ENCODE measurements around the gene IGF2BP2. TPM values are rescaled to one million over a fixed set of nuclear protein-coding genes. Genes with fewer than 3 reads are reported as not detected.

The IGF2BP2 gene
- total and polyA plus RNA-seq, 2 donors from 2014 or later, result 7.7 to 26.9 TPM

- intact Hi-C loops (cut with DNase I), result no loop called here
- no peaks in the 10 kb centered on the region for H3K27me3 ChIP-seq (ENCODE audit: control insufficient read depth, insufficient read depth, low read length)
- H3K9ac ChIP-seq (ENCODE audit: low read length in 3 of 3), result no peak overlapping the region
- no peak overlapping the region for H3K4me3 ChIP-seq (ENCODE audit: low read length in 3 of 3)
- H3K4me1 ChIP-seq (ENCODE audit: control insufficient read depth in 2 of 3, insufficient read depth in 2 of 3, low read depth in 1 of 3, low read length in 3 of 3), result peaks cover 3 to 12% (median 7%) of the 10 kb centered on the region in 3 donors
- TF ChIP-seq CTCF (IDR thresholded peaks at IDR 0.05; ENCODE audit: borderline replicate concordance, extremely low read depth, insufficient read depth), result no peak
- DNase-seq (peak in 1 of 5 donors; percentile 23), FAIRE-seq (no peak)
- no peaks in the 10 kb centered on the region for H3K9me3 ChIP-seq (ENCODE audit: control insufficient read depth in 2 of 3, insufficient read depth in 1 of 3, low read length in 3 of 3)
- no peak overlapping the region for H3K27ac ChIP-seq (ENCODE audit: low read depth in 2 of 2, low read length in 2 of 2)
- no peaks in the 10 kb centered on the region for H3K36me3 ChIP-seq (ENCODE audit: control insufficient read depth in 2 of 3, insufficient read depth in 3 of 3, low read length in 3 of 3)
These were observed 107.7 kb downstream of the IGF2BP2 start for GRCh38 chr3:185717121-185717520.

GRCh38 chr3:185716436-185717108 lies 108.3 kb downstream of the IGF2BP2 start:
- Histone ChIP-seq H3K4me3 (ENCODE audit: low read length in 3 of 3) (no peak overlapping the region), H3K9me3 (ENCODE audit: control insufficient read depth in 2 of 3, insufficient read depth in 1 of 3, low read length in 3 of 3) (no peaks in the 10 kb centered on the region), H3K4me1 (ENCODE audit: control insufficient read depth in 2 of 3, insufficient read depth in 2 of 3, low read depth in 1 of 3, low read length in 3 of 3) (peaks cover 3 to 17% (median 7%) of the 10 kb centered on the region in 3 donors), H3K9ac (ENCODE audit: low read length in 3 of 3) (no peak overlapping the region), H3K27me3 (ENCODE audit: control insufficient read depth, insufficient read depth, low read length) (no peaks in the 10 kb centered on the region), H3K36me3 (ENCODE audit: control insufficient read depth in 2 of 3, insufficient read depth in 3 of 3, low read length in 3 of 3) (no peaks in the 10 kb centered on the region), H3K27ac (ENCODE audit: low read depth in 2 of 2, low read length in 2 of 2) (no peak overlapping the region)
- DNase-seq (peak in 4 of 5 donors; percentile 50 to 77 (median 67)), FAIRE-seq (no peak)
- no peak for TF ChIP-seq CTCF (IDR thresholded peaks at IDR 0.05; ENCODE audit: borderline replicate concordance, extremely low read depth, insufficient read depth)
- intact Hi-C loops (cut with DNase I), result no loop called here

- Histone ChIP-seq H3K27ac (ENCODE audit: low read depth in 2 of 2, low read length in 2 of 2) (no peak overlapping the region), H3K4me3 (ENCODE audit: low read length in 3 of 3) (no peak overlapping the region), H3K9ac (ENCODE audit: low read length in 3 of 3) (no peak overlapping the region), H3K36me3 (ENCODE audit: control insufficient read depth in 2 of 3, insufficient read depth in 3 of 3, low read length in 3 of 3) (no peaks in the 10 kb centered on the region), H3K4me1 (ENCODE audit: control insufficient read depth in 2 of 3, insufficient read depth in 2 of 3, low read depth in 1 of 3, low read length in 3 of 3) (peaks cover 3 to 17% (median 10%) of the 10 kb centered on the region in 3 donors), H3K9me3 (ENCODE audit: control insufficient read depth in 2 of 3, insufficient read depth in 1 of 3, low read length in 3 of 3) (no peaks in the 10 kb centered on the region), H3K27me3 (ENCODE audit: control insufficient read depth, insufficient read depth, low read length) (no peaks in the 10 kb centered on the region)
- intact Hi-C loops (cut with DNase I), result no loop called here
- TF ChIP-seq CTCF (IDR thresholded peaks at IDR 0.05; ENCODE audit: borderline replicate concordance, extremely low read depth, insufficient read depth), result no peak
- DNase-seq (no peak), FAIRE-seq (no peak)
These were observed 109.8 kb downstream of the IGF2BP2 start for GRCh38 chr3:185715091-185715490.

All from kidney (tissue), 14 donors.